ENCODE data around the gene PIP4K2A.
"Not testable (repeated sequence)": the region's sequence is repeated elsewhere in the genome, so short reads cannot be mapped to it uniquely, and the experiment has no call there.

The PIP4K2A gene

DNA sequence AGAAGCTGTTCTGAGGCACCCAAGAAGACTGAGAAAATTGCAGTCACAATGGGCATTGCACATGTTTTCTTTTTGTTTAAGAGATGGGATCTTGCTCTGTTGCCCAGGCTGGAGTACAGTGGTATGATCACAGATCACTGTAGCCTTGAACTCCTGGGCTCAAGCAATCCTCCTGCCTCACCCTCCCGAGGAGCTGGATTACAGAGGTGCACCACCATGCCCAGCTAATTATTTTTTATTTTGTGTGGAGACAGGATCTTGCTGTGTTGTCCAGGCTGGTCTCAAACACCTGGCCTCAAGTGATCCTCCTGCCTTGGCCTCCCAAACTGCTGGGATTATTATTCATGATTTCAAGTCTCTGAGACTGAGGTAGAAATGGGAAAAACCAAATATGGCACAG, 168.7 kb downstream of the PIP4K2A start:
- no peak for DNase-seq

DNA sequence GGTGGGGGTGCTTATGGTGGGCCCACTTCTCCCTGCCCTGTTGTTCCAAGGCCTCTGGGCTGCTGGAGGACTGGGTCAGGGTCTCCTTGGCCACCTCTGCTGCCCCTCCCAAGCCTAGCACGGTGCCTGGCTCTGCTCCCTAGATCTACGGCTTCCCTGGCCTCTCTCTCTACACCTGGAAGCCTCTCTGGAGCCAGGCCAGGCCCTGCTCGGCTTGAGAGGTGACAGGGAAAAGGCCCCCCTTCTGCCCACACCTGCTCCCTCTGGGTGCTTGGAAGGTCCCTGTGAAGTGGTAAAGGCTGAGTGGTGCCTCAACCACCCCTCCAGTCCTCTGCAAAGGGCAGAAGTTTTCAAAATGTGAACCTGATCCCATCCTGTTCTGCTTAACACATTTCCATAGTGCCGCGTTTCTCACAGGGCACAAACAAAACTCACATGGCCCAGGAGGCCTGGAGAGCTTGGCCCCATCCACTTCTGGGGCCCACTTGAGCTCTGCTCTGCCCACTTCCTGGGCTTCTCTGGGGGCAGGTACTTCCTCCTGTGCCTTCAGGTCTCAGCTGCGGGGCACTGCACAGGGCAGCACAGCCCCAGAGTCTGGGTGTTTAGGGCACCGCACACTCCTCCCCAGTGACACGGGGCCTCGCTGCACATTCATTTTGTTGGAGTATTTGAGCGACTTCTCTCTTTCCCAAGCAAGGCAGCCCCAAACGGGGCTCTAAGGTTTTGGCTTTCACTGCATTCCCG, 169.9 kb downstream of the PIP4K2A start:
- no peak for DNase-seq

DNA sequence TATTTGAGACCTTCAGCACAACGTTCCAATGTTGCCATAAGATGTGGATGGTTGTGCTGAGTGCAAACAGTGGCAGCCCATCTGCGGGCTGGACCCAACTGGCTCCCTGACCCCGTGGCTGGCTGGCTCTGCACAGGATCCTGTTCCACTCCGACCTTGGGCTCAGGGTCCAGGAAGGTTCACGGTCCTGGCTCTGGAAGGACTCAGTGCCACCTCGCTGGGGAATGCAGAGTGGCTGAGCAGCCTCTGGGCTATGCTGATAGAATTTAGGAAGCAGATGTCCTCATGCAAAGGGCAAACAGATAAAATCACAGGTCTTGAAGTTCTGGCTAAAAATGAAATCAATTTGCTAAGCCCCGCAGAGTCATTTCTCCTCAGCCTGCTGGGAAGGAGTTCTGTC, 171.6 kb downstream of the PIP4K2A start:
- no peak for DNase-seq

DNA sequence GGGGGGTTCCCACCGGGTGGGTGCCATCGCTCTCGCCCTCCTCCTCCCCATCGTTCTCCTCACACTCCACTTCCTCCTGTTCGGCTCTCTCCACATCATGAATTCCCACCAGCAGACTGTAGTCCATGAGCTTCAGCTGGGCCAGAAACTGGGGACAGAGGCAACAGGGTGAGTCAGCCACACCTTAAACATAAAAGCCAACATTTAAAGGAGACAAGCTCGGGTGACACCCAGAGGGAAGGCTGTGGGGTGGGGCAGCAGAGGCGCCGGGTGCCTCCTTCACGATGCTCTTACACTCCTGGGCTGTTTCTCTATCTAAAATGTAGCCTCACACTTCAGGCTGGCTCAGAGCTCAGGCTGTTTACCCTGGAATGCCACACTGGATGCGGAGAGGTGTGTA, 172.5 kb downstream of the PIP4K2A start:
- no peak for DNase-seq

DNA sequence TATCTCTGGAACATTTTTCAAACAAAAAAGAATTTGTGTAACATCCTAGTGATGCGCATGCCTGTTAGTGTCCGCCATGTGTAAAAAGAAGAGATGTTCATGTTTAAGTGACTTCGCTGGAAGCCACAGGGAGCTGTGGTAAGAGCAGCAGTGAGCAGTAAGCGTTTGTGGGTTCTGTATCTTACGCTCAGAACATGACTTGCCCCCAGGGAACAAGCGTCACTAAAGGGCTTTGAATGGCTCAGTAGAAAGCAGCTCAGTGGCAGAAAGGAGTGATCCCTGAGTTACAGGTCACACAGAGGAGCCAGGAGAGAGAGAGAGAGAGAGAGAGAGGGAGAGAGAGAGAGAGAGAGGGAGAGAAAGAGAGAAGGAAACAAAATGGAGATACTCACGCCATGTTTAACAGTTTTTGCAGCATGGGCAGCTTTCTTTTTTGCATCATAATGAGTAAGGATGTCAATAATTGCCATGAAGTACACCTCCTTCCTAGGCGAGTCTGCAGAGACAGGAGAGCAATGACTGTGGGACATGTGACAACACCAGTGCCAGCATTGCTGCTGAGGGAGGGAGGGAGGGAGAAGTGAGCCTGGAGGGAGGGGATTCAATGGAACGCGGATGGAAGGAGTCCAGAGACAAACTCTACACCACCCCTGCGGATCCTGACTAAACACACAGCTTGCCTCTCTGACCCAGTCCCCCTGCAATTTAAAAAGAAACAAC, 174.6 kb downstream of the PIP4K2A start:
- no peak for DNase-seq

DNA sequence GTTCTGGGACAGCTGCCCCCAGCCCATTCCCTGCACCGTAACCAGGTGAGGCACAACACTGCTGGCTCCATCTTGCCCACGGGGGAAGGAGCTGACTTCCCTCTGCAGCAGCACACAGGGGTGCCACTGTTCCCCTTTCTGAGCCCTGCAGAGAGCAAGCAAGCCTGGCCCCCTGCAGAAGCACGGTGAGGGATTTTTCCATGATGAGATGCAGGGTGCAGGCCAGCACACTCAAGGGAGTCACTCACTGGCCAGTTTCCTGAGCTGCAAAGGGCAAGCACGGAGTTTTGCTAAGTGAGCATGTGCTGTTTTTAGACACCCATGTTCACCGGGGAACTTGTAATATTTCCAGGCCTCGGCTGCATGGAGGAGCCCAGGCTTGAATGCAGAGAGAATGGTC, 176.6 kb downstream of the PIP4K2A start:
- no peak for DNase-seq

DNA sequence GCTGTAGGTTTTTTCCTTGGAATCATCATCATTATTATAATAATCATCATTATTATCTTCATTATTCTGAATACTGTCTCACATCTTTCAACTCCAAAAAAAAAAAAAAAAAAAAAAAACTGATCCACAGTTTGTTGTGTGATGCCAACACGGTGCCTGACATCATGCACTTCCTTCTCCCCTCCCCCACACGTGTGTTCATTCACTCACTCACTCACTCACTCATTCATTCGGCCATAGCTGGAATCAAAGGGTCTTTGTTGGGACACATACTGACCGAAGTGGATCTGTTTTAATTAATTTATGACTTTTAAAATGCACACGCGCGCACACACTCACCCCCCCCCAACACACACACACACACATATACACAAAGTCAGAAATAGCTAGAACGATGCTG, 177.8 kb downstream of the PIP4K2A start:
- DNase-seq, result no peak

DNA sequence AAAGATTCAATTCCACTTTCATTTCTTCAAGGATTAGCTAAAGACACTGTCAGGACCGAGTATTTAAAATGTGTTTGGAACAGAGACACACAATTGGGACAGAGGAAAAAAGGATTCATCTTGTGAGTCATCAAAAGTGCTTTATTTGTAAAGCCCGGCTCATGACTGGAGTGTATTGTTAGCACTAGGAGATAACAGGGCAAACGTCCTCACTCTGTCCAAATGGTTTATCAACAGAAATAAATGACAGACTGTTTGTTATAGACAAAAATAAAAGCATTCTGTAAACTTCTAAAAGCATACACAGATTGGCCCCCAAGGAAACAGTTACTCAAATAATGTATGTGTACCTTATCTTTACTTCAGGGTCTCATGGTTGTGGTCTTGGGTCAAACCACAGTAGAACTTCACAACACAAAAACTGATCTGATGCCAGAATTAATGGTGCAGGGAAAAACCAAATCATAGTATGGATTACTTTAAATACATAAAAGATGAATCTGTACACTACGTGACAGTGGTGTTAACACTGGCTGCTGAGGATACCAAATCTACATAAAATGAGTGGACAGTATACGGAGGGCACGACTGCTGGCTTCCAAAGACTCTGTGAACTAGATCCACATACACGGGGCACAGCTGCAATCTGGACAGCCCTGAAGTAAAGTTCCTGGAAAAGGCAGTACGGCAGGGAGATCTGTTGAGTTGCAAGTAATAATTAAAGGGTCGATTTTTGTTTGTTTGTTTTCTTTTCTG, 179.4 kb downstream of the PIP4K2A start:
- DNase-seq, result no peak

DNA sequence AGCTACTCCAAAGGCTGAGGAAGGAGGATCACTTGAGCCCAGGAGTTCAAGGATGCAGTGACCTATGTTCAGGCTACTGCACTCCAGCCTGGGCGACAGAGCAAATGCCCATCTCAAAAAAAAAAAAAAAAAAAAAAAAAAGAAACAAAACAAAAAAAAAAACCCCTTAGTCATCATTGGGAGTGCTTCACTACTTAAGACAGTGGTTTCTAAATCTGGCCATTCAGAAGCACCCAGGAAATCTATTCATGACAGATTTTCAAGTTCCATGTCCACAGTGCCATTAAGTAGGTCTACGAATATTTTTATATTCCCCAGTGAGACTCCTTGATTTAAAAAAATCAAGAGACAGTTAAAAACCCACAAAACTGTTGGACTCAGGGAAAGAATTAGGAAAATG, 182.9 kb downstream of the PIP4K2A start:
- DNase-seq, result no peak

DNA sequence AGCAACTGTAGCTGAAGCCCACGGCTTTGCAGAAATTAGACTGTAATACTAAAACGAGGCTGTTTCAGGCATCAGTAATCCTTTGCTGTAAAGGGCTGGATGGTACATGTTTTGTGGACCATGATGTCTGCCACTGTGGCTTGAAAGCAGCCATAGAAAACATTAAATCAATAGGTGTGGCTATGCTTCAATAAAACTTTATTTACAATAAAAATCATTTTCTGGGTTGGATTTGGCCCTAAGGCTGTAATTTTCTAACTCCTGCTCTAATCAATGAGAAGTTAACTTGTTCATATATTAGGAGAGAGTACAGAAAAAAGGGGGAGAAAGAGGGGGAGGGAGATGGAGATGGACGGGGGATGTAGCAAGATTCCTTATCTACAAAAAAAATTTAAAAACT, 183.4 kb downstream of the PIP4K2A start:
- no peak for DNase-seq

DNA sequence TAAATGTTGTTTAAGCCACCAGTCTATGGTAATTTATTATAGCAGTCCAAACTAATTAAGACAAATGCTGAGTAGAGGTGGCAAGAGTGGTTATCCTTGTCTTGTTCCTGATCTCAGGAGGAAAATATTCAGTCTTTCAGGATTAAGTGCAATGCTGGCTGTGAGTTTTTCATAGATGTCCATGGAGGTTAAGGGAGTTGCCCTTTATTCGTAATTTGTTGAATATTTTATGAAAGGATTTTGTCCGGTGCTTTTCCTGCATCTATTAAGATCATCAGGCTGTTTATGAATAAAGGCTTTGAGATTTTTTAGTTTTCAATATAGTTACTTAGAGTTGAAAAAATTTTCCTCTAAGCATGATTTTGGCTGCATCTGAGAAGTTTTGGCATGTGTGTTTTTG, 186.9 kb downstream of the PIP4K2A start:
- no peak for DNase-seq

DNA sequence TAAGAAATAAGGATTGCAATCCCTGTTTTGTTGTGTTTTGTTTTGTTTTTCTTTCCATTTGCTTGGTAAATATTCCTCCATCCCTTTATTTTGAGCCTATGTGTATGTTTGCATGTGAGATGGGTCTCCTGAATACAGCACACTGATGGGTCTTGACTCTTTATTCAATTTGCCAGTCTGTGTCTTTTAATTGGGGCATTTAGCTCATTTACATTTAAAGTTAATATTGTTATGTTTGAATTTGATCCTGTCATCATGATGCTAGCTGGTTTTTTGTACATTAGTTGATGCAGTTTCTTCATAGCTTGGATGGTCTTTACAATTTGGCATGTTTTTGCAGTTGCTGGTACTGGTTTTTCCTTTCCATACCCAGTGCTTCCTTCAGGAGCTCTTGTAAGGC, 190.0 kb downstream of the PIP4K2A start:
- not testable (repeated sequence) for DNase-seq

DNA sequence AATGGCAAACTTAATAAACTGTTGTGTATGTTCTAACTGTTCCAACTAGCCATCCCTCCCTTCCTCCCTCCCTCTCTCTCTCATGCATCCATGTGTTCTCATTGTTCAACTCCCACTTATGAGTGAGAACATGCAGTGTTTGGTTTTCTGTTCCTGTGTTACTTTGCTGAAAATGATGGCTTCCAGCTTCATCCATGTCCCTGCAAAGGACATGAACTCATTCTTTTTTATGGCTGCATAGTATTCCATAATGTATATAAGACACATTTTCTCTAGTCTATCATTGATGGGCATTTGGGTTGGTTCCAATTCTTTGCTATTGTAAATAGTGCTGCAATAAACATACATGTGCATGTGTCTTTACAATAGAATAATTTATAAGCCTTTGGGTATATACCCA, 193.7 kb downstream of the PIP4K2A start:
- DNase-seq, result not testable (repeated sequence)

DNA sequence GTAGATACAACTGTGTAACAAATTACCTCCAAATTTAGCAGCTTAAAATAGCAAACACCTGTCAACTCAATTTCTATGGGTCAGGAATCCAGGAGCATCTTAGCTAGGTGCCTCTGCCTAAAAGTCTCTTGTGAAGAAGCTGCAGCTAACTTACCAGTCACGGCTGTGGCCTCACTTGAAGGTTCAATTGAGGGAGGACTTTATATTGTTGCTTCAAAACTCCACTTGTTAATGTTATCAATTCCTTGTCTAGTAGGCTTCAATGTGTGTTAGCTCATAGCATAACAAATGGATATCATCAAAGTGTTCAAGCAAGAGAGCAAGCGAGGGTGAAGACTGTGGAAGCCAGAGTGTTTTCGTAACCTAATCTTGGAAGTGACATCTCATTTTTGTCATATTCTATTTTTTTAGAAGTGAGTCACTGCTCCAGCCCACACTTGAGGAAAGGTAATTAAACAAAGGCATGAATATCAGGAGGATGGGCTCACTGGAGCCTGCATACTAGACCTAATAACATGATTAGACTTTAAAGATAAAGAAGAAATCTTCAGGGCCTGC, 196.1 kb downstream of the PIP4K2A start:
- DNase-seq, result no peak

DNA sequence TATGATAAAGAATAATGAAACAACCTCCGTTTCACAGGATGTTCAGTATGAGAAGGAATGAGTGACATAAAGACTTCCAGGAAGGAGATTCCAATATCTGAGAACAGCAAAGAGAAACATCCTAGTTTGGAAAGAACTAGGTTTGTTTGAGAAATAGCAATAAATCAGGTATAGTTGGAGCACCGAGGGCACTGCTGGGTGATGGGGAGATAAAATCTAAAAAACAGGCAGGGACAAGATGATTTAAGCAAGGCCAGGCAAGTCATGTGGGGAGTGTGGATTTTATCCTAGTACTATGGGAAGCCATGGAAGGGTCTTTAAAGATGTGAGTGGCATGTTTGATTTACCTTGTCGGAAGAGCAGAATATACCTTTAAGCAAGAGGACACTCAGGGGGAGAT, 199.4 kb downstream of the PIP4K2A start:
- DNase-seq, result no peak

DNA sequence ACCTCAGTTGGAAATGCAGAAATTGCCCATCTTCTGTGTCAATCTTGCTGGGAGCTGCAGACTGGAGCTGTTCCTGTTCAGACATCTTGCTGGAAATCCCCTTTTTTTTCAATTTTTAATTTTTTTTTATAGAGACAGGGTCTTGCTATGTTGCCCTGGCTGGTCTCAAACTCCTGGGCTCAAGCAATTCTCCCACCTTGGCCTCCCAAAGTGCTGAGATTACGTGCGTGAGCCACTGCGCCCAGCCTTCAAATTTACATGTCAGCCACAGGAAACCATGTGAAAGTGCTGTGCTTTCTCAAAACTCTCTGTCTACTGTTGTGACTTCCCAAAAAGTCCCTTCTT, 200.0 kb downstream of the PIP4K2A start:
- not testable (repeated sequence) for DNase-seq

DNA sequence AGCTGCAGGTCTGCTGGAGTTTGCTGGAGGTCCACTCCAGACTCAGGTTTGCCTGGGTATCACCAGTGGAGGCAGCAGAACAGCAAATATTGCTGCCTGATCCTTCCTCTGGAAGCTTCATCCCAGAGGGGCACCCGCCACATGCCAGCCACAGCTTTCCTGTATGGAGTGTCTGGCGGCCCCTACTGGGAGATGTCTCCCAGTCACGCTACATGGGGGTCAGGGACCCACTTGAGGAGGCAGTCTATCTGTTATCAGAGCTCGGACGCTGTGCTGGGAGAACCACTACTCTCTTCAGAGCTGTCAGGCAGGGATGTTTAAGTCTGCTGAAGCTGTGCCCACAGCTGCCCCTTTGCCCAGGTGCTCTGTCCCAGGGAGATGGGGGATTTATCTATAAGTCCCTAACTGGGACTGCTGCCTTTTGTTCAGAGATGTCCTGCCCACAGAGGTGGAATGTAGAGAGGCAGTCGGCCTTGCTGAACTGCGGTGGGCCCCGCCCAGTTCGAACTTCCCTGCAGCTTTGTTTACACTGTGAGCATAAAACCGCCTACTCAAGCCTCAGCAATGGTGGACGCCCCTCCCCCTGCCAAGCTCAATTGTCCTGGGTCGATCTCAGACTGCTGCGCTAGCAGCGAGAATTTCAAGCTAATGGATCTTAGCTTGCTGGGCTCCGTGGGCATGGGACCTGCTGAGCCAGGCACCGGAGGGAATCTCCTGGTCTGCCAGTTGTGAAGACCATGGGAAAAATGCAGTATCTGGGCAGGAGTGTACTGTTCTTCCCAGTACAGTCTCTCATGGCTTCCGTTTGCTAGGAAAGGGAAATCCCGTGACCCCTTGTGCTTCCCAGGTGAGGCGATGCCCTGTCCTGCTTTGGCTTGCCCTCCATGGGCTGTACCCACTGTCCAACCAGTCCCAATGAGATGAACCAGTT, 200.6 kb downstream of the PIP4K2A start:
- DNase-seq, result peak; percentile 41 to 57

DNA sequence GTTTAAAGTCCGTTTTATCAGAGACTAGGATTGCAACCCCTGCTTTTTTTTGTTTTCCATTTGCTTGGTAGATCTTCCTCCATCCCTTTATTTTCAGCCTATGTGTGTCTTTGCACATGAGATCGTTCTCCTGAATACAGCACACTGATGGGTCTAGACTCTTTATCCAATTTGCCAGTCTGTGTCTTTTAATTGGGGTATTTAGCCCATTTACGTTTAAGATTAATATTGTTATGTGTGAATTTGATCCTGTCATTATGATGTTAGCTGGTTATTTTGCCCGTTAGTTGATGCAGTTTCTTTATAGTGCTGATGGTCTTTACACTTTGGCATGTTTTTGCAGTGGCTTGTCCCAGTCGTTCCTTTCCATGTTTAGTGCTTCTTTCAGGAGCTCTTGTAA, 202.4 kb downstream of the PIP4K2A start:
- not testable (repeated sequence) for DNase-seq

DNA sequence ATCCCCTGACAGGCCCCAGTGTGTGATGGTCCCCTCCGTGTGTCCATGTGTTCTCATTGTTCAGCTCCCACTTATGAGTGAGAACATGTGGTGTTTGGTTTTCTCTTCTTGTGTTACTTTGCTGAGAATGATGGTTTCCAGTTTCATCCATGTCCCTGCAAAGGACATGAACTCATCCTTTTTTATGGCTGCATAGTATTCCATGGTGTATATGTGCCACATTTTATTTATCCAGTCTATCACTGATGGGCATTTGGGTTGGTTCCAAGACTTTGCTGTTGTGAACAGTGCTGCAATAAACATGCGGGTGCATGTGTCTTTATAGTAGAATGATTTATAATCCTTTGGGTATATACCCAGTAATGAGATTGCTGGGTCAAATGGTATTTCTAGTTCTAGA, 206.2 kb downstream of the PIP4K2A start:
- not testable (repeated sequence) for DNase-seq

DNA sequence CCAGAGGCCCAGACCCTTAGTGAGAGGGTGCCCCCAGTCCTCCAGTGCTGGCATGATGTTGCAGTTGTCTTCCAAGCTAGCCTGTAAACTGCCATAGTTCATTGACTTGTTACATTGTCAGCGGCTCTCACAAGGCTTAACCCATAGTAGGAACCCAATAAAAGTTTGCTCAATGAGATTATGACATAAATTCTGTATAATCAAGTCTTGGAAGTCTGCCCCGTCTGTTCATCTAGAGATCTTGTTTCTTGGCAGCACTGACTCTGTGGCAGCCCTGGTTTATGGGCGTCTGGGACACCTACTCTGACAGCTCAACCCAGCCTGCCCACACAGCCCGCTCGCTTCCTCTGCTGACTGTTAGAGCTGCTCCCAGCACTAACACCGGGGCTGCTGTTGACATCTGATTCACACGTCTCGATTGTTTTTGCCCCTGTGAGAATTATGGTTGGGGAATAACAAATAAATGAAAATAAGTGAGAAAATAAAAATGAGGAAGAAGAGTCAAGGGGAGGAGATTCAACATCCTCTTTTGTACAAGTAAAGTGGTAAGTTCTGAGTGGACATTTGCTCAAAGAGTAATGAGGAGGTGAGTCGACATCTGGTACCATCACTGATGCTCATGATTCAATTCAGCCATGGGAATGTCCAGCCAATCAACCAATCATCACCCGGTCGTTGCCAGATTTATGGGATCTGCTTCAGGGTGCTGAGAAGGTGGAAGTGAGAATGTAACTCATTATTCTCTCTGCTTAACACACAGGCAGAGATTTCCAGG, 208.3 kb downstream of the PIP4K2A start:
- no peak for DNase-seq

DNA sequence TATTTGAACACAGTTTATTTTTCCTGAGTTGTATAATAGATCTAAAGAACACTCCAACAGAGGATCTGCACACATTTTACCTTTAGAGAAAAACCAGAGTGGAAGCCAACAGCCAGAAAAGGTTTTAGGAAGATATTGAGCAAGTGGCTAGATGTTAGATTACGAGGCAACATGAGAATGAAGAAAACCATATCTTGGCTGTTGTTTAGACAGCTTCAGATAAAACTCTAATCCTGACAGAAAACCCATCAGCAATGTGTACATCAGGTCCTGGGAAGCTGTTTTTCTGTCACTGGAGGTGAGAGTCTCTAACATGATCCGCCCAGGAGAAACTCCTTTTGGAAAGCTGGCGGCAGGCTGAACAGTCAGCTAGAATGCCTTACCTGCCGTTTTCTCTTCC, 209.6 kb downstream of the PIP4K2A start:
- DNase-seq, result no peak

All from SHP77 (cell line).